ENCODE results near the gene MAB21L2. TPM values are rescaled to one million over a fixed set of nuclear protein-coding genes. Genes with fewer than 3 reads are reported as not detected.

Gene MAB21L2
- total and polyA plus RNA-seq, 10 of the 15 experiments (the other 5 are each of a cell fraction or from before 2014, with no cell fraction given) = 0.11 to 0.25 TPM; not detected in 8

DNA sequence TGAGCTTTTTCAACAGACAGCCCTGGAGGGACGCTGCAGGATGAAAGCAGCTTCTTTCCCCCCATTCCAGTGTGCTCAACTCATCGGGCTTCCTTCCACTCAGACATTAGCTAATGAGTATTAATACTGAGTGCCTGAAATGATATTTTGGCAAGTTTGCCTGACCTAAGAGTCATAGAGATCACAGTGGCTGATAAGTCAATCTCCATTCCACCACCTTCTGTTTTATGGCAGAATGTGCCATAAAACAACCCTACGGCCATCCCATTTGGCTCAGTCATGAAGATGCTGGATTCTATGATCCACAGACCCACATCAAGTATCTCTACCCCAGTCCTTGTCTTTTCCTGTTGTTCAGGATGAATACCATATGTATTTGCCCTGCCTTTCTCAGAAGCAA is 48.3 kb upstream of the MAB21L2 start:
- intact Hi-C loops (cut with micrococcal nuclease; ENCODE audit: unreplicated experiment) (no loop called here), in situ Hi-C loops (cut with MboI) (no loop called here)
- Histone ChIP-seq H3K4me1 (ENCODE audit: control insufficient read depth, insufficient read depth, low read length) (no peaks in the 10 kb centered on the region), H3K4me2 (ENCODE audit: control insufficient read depth, insufficient read depth) (no peak overlapping the region), H3K36me3 (ENCODE audit: control insufficient read depth in 2 of 2, insufficient read depth in 2 of 2, low read length in 1 of 2) (no peaks in the 10 kb centered on the region), H3K79me2 (ENCODE audit: control insufficient read depth, insufficient read depth, low read length) (no peaks in the 10 kb centered on the region), H3K9ac (ENCODE audit: control insufficient read depth, insufficient read depth, low read length) (no peak overlapping the region), H3K27ac (ENCODE audit: control insufficient read depth, insufficient read depth) (no peak overlapping the region), H3K9me3 (replicated peaks; ENCODE audit: control insufficient read depth, insufficient read depth, low read length) (no peaks in the 10 kb centered on the region), H2AFZ (ENCODE audit: control insufficient read depth, low read depth, low read length) (no peak overlapping the region), H4K20me1 (ENCODE audit: control insufficient read depth, insufficient read depth) (no peaks in the 10 kb centered on the region), H3K4me3 (no peak overlapping the region), H3K27me3 (replicated peaks in 1 of 2; ENCODE audit: control insufficient read depth in 2 of 2, insufficient read depth in 2 of 2, low read length in 1 of 2) (no peaks in the 10 kb centered on the region)
- WGBS (ENCODE audit: insufficient coverage, insufficient replicate concordance, low lambda C conversion rate, missing lambda C conversion rate) = 96% methylated on average over 3 of the region's 3 CpGs
- SMC1A ChIA-PET (ENCODE audit: uncharacterized antibody, unreplicated experiment) = no interaction called here
- ATAC-seq = no peak
- CTCF ChIA-PET = interaction anchor here (0.6 kb wide), 1 partner anchor 902 kb away, joined by 3 read pairs; no protein-coding TSS in a partner anchor
- no peak for DNase-seq (ENCODE audit: low read depth, low spot score)
- RAD21 ChIA-PET (ENCODE audit: unreplicated experiment) = no interaction called here
- TF ChIP-seq, protein P1, sequence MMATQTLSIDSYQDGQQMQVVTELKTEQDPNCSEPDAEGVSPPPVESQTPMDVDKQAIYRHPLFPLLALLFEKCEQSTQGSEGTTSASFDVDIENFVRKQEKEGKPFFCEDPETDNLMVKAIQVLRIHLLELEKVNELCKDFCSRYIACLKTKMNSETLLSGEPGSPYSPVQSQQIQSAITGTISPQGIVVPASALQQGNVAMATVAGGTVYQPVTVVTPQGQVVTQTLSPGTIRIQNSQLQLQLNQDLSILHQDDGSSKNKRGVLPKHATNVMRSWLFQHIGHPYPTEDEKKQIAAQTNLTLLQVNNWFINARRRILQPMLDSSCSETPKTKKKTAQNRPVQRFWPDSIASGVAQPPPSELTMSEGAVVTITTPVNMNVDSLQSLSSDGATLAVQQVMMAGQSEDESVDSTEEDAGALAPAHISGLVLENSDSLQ (IDR thresholded peaks at IDR 0.05) = no peak
- TF ChIP-seq GABPA (IDR thresholded peaks at IDR 0.05; ENCODE audit: low read depth) (no peak), TCF12 (IDR thresholded peaks at IDR 0.05; ENCODE audit: low read depth, low read length) (no peak), SUZ12 (IDR thresholded peaks at IDR 0.05; ENCODE audit: unreplicated experiment) (no peak), RBBP5 (conservative IDR thresholded peaks at IDR 0.05) (no peak), RCOR1 (conservative IDR thresholded peaks at IDR 0.05; ENCODE audit: low read depth, low read length) (no peak), TAF1 (IDR thresholded peaks at IDR 0.05; ENCODE audit: borderline replicate concordance, low read depth, low read length) (no peak), RAD21 (IDR thresholded peaks at IDR 0.05; ENCODE audit: insufficient read depth, low read depth, low read length) (no peak), MTA2 (IDR thresholded peaks at IDR 0.05; ENCODE audit: low read depth) (no peak), SIX5 (IDR thresholded peaks at IDR 0.05; ENCODE audit: low read depth, low read length, severe bottlenecking) (no peak), NFIC (IDR thresholded peaks at IDR 0.05; ENCODE audit: low read depth, low read length) (no peak), IRF4 (IDR thresholded peaks at IDR 0.05; ENCODE audit: low read depth, low read length) (no peak), POLR2A (IDR thresholded peaks at IDR 0.05; ENCODE audit: low read depth, low read length) (no peak), ZNF384 (IDR thresholded peaks at IDR 0.05; ENCODE audit: borderline replicate concordance, low read depth, low read length) (no peak), CEBPB (IDR thresholded peaks at IDR 0.05; ENCODE audit: borderline replicate concordance in 1 of 2, low read depth in 2 of 2, low read length in 2 of 2) (no peak), ZNF274 (IDR thresholded peaks at IDR 0.05; ENCODE audit: insufficient read depth, insufficient read length) (no peak), PAX5 (IDR thresholded peaks at IDR 0.05; ENCODE audit: borderline replicate concordance, low read depth, low read length) (no peak)
- TF ChIP-seq, protein P2, sequence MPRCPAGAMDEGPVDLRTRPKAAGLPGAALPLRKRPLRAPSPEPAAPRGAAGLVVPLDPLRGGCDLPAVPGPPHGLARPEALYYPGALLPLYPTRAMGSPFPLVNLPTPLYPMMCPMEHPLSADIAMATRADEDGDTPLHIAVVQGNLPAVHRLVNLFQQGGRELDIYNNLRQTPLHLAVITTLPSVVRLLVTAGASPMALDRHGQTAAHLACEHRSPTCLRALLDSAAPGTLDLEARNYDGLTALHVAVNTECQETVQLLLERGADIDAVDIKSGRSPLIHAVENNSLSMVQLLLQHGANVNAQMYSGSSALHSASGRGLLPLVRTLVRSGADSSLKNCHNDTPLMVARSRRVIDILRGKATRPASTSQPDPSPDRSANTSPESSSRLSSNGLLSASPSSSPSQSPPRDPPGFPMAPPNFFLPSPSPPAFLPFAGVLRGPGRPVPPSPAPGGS (IDR thresholded peaks at IDR 0.05; ENCODE audit: borderline replicate concordance, insufficient read depth, low read depth, low read length, poor library complexity, severe bottlenecking) = no peak
- FAIRE-seq = no peak
- no TSS peak for BruUV-seq (replicated peaks)
- POLR2A ChIA-PET = no interaction called here

All from GM12878 (cell line).